Progenitor cell of endocrine pancreas (in vitro differentiated cells): ENCODE measurements around the gene KCNK13. TPM values are rescaled to one million over a fixed set of nuclear protein-coding genes. Genes with fewer than 3 reads are reported as not detected.
"Not testable (repeated sequence)": the region's sequence is repeated elsewhere in the genome, so short reads cannot be mapped to it uniquely, and the experiment has no call there.

Experiments
- DNase-seq: peaks from one replicate; pipeline ENCODE4 v3.0.0; 2021; ENCODE audit warnings: low spot score; ENCODE audit not compliant: unreplicated experiment
- H3K27ac Mint-ChIP-seq: 2 replicates; pipeline ENCODE4 v1.8.0; 2021; ENCODE audit warnings: mild to moderate bottlenecking, moderate library complexity, mixed read lengths
- H3K27me3 Mint-ChIP-seq: 2 replicates; pipeline ENCODE4 v1.8.0; 2021; ENCODE audit warnings: mixed read lengths
- H3K36me3 Mint-ChIP-seq: 2 replicates; pipeline ENCODE4 v1.8.0; 2022; ENCODE audit warnings: mixed read lengths; ENCODE audit not compliant: insufficient read depth
- H3K4me1 Mint-ChIP-seq: 2 replicates; pipeline ENCODE4 v1.8.0; 2021; ENCODE audit warnings: low read depth, mixed read lengths
- H3K4me3 Mint-ChIP-seq: 2 replicates; pipeline ENCODE4 v1.8.0; 2021; ENCODE audit warnings: low read depth, mild to moderate bottlenecking, moderate library complexity, mixed read lengths
- H3K9me3 Mint-ChIP-seq: 2 replicates; pipeline ENCODE4 v1.8.0; 2021; ENCODE audit warnings: low read depth, mixed read lengths
- total RNA-seq: library from RNA; stranded (reverse); gene quantifications from 2 replicates; pipeline ENCODE4 v1.2.1, GENCODE V29; 2021
- TF ChIP-seq, protein P1 (sequence below): fragments of 200-600 bp; sonication (generic); IDR thresholded peaks from one replicate; pipeline ENCODE4 v1.5.0; 2021; ENCODE audit warnings: antibody characterized with exemption, mild to moderate bottlenecking; ENCODE audit not compliant: unreplicated experiment

KCNK13 gene
- total RNA-seq, 1 donor from 2014 or later = not detected

DNA sequence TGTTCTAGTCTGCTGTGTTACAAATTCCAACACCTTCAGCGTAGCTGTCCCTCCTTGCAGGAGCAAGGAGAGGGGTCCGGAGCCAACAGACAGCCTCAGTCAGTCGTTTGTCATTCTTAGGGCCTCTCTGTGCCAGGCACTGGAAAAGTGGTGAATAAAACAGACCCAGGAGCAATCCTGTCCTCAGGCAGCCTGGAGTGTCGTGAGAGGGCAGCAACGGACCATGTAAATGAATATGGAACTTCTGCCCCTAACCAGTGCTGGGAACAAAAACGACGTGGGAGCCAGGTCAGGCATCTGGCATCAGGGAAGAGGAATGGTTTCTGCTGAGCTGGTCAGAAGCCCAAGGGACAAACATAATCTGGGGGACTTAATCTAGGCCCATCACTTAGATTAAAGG lies 129.8 kb downstream of the KCNK13 start:
- Mint-ChIP-seq H3K27ac (no peak overlapping the region), H3K9me3 (peaks cover 5% of the 10 kb centered on the region), H3K4me1 (no peaks in the 10 kb centered on the region), H3K27me3 (peaks cover 25% of the 10 kb centered on the region), H3K36me3 (no peaks in the 10 kb centered on the region), H3K4me3 (no peak overlapping the region)
- no peak for DNase-seq
- TF ChIP-seq, protein P1, sequence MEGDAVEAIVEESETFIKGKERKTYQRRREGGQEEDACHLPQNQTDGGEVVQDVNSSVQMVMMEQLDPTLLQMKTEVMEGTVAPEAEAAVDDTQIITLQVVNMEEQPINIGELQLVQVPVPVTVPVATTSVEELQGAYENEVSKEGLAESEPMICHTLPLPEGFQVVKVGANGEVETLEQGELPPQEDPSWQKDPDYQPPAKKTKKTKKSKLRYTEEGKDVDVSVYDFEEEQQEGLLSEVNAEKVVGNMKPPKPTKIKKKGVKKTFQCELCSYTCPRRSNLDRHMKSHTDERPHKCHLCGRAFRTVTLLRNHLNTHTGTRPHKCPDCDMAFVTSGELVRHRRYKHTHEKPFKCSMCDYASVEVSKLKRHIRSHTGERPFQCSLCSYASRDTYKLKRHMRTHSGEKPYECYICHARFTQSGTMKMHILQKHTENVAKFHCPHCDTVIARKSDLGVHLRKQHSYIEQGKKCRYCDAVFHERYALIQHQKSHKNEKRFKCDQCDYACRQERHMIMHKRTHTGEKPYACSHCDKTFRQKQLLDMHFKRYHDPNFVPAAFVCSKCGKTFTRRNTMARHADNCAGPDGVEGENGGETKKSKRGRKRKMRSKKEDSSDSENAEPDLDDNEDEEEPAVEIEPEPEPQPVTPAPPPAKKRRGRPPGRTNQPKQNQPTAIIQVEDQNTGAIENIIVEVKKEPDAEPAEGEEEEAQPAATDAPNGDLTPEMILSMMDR = no peak

DNA sequence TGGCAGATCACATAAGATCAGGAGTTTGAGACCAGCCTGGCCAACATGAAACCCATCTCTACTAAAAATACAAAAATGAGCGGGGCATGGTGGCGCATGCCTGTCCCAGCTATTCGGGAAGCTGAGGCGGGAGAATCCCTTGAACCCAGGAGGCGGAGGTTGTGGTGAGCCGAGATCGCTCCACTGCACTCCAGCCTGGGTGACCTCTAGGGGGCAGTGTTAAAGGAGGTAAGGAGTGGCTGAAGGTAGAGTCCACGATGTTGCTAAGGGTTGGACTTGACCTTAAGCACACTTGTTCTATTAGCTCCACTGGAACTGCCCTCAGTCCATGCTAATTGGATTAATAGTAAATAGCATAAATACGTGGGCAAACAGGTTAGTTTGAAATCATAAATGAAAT lies 132.1 kb downstream of the KCNK13 start:
- H3K4me3 Mint-ChIP-seq = no peak overlapping the region
- H3K36me3 Mint-ChIP-seq = no peaks in the 10 kb centered on the region

DNA sequence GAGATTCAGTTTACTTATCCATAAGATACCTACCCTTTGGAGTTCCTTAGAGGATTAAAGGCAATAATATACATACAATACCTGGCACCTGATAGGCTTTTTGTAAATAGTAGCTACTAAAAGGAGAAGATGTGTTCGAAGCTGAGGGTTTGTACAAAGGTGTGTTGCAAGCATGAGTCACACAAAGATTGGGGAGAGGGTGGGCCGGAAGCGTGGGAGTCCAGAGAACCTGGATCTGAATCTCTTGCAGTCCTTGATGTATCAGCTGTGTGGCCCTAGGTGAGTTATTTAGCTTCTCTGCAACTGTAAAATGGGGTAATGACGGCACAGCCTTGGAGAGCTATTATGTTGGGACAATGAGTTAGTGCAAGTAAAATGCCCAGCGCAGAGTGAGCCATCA lies 132.9 kb downstream of the KCNK13 start:
- Mint-ChIP-seq H3K27ac (no peak overlapping the region), H3K4me3 (no peak overlapping the region), H3K27me3 (peaks cover 34% of the 10 kb centered on the region), H3K4me1 (no peaks in the 10 kb centered on the region), H3K9me3 (no peaks in the 10 kb centered on the region), H3K36me3 (no peaks in the 10 kb centered on the region)
- no peak for DNase-seq
- TF ChIP-seq, protein P1 = no peak

More for the DNA sequence above, 132.1 kb downstream of the KCNK13 start:
- no peaks in the 10 kb centered on the region for H3K4me1 Mint-ChIP-seq
- H3K27me3 Mint-ChIP-seq = peaks cover 34% of the 10 kb centered on the region
- no peak for DNase-seq
- TF ChIP-seq, protein P1 = peak; percentile 38
- H3K27ac Mint-ChIP-seq = no peak overlapping the region
- H3K9me3 Mint-ChIP-seq = no peaks in the 10 kb centered on the region

DNA sequence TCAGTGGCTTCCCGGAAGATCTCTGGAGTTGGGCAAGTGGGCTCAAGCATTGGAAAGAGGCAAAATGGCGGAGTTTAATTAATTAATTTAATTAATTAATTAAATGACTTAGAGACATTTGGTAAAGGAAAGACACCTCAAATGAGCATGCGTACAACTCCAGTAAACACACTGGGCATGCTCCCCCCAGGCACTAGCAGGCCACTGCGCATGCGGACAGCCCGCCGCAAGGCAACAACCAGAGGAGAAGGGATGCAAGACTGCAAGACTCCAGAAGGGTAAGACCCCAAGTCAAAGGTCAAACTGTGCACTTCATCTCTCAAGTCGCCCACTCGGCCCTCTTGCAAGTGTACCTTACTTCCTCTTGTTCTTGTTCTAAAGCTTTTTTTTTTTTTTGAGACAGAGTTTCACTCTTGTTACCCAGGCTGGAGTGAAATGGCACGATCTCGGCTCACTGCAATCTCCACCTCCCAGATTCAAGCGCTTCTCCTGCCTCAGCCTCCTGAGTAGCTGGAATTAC lies 136.8 kb downstream of the KCNK13 start:
- no peak overlapping the region for H3K27ac Mint-ChIP-seq
- H3K27me3 Mint-ChIP-seq = peaks cover 30% of the 10 kb centered on the region
- TF ChIP-seq, protein P1 = no peak
- H3K36me3 Mint-ChIP-seq = no peaks in the 10 kb centered on the region
- H3K9me3 Mint-ChIP-seq = peaks cover 8% of the 10 kb centered on the region
- DNase-seq = no peak
- no peak overlapping the region for H3K4me3 Mint-ChIP-seq
- H3K4me1 Mint-ChIP-seq = no peaks in the 10 kb centered on the region

DNA sequence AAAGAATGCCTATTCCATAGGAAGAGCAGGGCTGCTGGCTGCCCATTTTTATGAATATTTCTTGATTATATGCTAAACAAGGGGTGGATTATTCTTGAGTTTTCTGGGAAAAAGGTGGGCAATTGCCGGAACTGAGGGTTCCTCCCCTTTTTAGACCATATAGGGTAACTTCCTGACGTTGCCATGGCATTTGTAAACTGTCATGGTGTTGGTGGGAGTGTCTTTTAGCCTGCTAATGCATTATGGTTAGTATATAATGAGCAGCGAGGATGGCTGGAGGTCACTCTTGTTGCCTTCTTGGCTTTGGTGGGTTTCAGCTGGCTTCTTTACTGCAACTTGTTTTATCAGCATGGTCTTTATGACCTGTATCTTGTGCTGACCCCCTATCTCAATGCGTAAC lies 138.8 kb downstream of the KCNK13 start:
- not testable (repeated sequence) for H3K36me3 Mint-ChIP-seq, H3K4me3 Mint-ChIP-seq, DNase-seq, H3K9me3 Mint-ChIP-seq, H3K4me1 Mint-ChIP-seq
- H3K27me3 Mint-ChIP-seq = peaks cover 16% of the 10 kb centered on the region
- peak overlapping the region; percentile 13 for H3K27ac Mint-ChIP-seq

DNA sequence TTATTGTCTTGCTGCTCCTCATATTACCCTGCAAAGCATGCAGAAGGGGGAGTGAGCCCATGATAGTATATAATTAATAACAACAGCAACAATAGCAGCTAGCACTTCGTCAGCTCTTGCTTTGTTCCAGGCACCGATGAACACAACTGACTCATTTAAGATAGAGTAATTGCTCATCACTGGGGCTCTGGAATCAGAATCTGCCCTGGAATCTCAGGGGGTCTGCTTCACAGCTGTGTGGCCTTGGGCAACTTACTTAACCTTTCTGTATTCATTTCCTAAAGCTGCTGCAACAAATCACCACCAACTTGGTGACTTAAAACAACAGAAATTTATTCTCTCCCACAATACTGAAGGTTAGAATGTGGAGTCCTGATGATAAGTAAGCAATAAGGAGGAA lies 139.6 kb downstream of the KCNK13 start:
- Mint-ChIP-seq H3K27me3 (peaks cover 9% of the 10 kb centered on the region), H3K36me3 (no peaks in the 10 kb centered on the region), H3K9me3 (peaks cover 9% of the 10 kb centered on the region), H3K4me3 (no peak overlapping the region), H3K27ac (no peak overlapping the region), H3K4me1 (no peaks in the 10 kb centered on the region)
- TF ChIP-seq, protein P1 = no peak
- DNase-seq = no peak
